T-cell (primary cell): Measurements from ENCODE around the gene CHD9NB. TPM values are rescaled to one million over a fixed set of nuclear protein-coding genes. Genes with fewer than 3 reads are reported as not detected.

Experiments
- ATAC-seq, 4 experiments: fragments of 200-7000 bp in 3 of 4; fragments of 150-1000 bp in 1 of 4; cut with Tn5 transposase; replicated peaks in 1 of 4; 1 replicate in 3 of 4; 2 replicates in 1 of 4; pipeline ENCODE4 v1.10.0; 2021; ENCODE audit warnings: moderate library complexity in 3 of 4, mild to moderate bottlenecking in 2 of 4, moderate number of reproducible peaks in 1 of 4
- CTCF ChIA-PET, 2 donors: fragments of 300-600 bp; sonication (Branson Sonifier 250); formaldehyde crosslinking; loops; one replicate each; lab custom pipeline; 2022; ENCODE audit warnings: antibody characterized with exemption in 2 of 2; lab: Charles Lee
- POLR2A ChIA-PET, 2 donors: fragments of 300-600 bp; sonication (Branson Sonifier 250); formaldehyde crosslinking; loops; one replicate each; lab custom pipeline; 2022; ENCODE audit warnings: antibody characterized with exemption in 2 of 2; lab: Charles Lee
- DNase-seq, 35 experiments: peaks; one replicate each; pipeline versions ENCODE4 v3.0.0 to v3.0.0-alpha.2; 2013 to 2023
- H3K27ac ChIP-seq: one replicate; pipeline ENCODE4 v1.5.1; 2013; ENCODE audit warnings: low read length
- H3K27me3 ChIP-seq, 2 experiments: replicated peaks in 1 of 2; 1 replicate in 1 of 2; 2 replicates in 1 of 2; pipeline versions ENCODE4 v1.6.1 to v1.7.0; 2013; ENCODE audit warnings: low read length in 1 of 2, mixed read lengths in 1 of 2; ENCODE audit not compliant: control insufficient read depth in 2 of 2, insufficient read depth in 2 of 2; ENCODE audit errors: extremely low read depth in 1 of 2
- H3K36me3 ChIP-seq, 2 donors: 1 replicate in 1 of 2; 2 replicates in 1 of 2; pipeline versions ENCODE4 v1.6.1 to v1.7.0; 2013; ENCODE audit warnings: low read length in 1 of 2; ENCODE audit not compliant: control insufficient read depth in 2 of 2, insufficient read depth in 1 of 2; ENCODE audit errors: extremely low read depth in 1 of 2
- H3K4me1 ChIP-seq, 2 experiments: 1 replicate in 1 of 2; 2 replicates in 1 of 2; pipeline versions ENCODE4 v1.6.1 to v1.7.0; 2013; ENCODE audit warnings: low read length in 2 of 2, mixed read lengths in 1 of 2; ENCODE audit not compliant: insufficient read depth in 2 of 2, control insufficient read depth in 1 of 2; ENCODE audit errors: extremely low read depth in 1 of 2
- H3K4me3 ChIP-seq, 2 donors: 1 replicate in 1 of 2; 2 replicates in 1 of 2; pipeline versions ENCODE4 v1.5.1 to v1.7.0; 2013; ENCODE audit warnings: mild to moderate bottlenecking in 2 of 2, low read length in 1 of 2, moderate library complexity in 1 of 2; ENCODE audit not compliant: control insufficient read depth in 1 of 2; ENCODE audit errors: extremely low read depth in 1 of 2
- H3K9me3 ChIP-seq: 2 replicates; pipeline ENCODE4 v1.7.0; 2013
- H3K27ac Mint-ChIP-seq, 2 donors: one replicate each; pipeline ENCODE4 v1.8.0; 2020 to 2021; ENCODE audit warnings: mild to moderate bottlenecking in 2 of 2, mixed read lengths in 2 of 2
- H3K27me3 Mint-ChIP-seq, 2 donors: one replicate each; pipeline ENCODE4 v1.8.0; 2021 to 2022; ENCODE audit warnings: mixed read lengths in 2 of 2
- H3K36me3 Mint-ChIP-seq: one replicate; pipeline ENCODE4 v1.8.0; 2021; ENCODE audit warnings: mixed read lengths
- H3K4me1 Mint-ChIP-seq, 3 donors: one replicate each; pipeline ENCODE4 v1.8.0; 2020 to 2022; ENCODE audit warnings: mixed read lengths in 3 of 3, mild to moderate bottlenecking in 1 of 3
- H3K4me3 Mint-ChIP-seq, 3 donors: one replicate each; pipeline ENCODE4 v1.8.0; 2020 to 2022; ENCODE audit warnings: mild to moderate bottlenecking in 3 of 3, mixed read lengths in 3 of 3, moderate library complexity in 3 of 3
- H3K9me3 Mint-ChIP-seq, 3 donors: one replicate each; pipeline ENCODE4 v1.8.0; 2020 to 2022; ENCODE audit warnings: mixed read lengths in 3 of 3
- WGBS: methylation state at CpG from one replicate; pipeline ENCODE4 v1.1.5; 2013; ENCODE audit warnings: missing lambda C conversion rate; ENCODE audit not compliant: insufficient coverage; 5-methylcytosine and 5-hydroxymethylcytosine counted together
- total RNA-seq, 35 experiments: library from RNA in 6 of 35; stranded (reverse) in 6 of 35; fragments of 120-200 nt in 1 of 35; gene quantifications; one replicate each; pipeline versions ENCODE4 v1.2.1 to v1.2.4 and lab custom pipeline; 2013 to 2026

The CHD9NB gene
- total RNA-seq, 5 donors from 2014 or later (not counting 1 experiment from before 2014, with no cell fraction given) = not detected

GRCh38 chr16:53061701-53062159 lies 9.0 kb upstream of the CHD9NB start:
- H3K36me3 ChIP-seq = no peaks in the 10 kb centered on the region
- ATAC-seq = peak; percentile 23 to 66 (median 60)
- H3K27ac ChIP-seq = peak overlapping the region; percentile 1
- no peaks in the 10 kb centered on the region for H3K9me3 Mint-ChIP-seq
- CTCF ChIA-PET = interaction anchor here (0.5 to 1.0 kb wide), 2 partner anchors 34 to 99 kb away, joined by 3 read pairs; no protein-coding TSS in a partner anchor
- peaks cover 27 to 42% (median 30%) of the 10 kb centered on the region in 3 donors for H3K4me1 Mint-ChIP-seq
- no peaks in the 10 kb centered on the region for H3K27me3 ChIP-seq
- peak in 7 of 35 experiments; percentile 1 to 45 (median 7) for DNase-seq
- no peaks in the 10 kb centered on the region for H3K36me3 Mint-ChIP-seq
- WGBS = 9% methylated on average over 3 of the region's 3 CpGs
- H3K4me3 ChIP-seq = no peak overlapping the region
- no peaks in the 10 kb centered on the region for H3K27me3 Mint-ChIP-seq
- no peak overlapping the region for H3K4me3 Mint-ChIP-seq
- peak overlapping the region; percentile 50 to 63 for H3K27ac Mint-ChIP-seq
- no peaks in the 10 kb centered on the region for H3K9me3 ChIP-seq
- H3K4me1 ChIP-seq = peaks cover 5 to 28% of the 10 kb centered on the region in 2 experiments
- POLR2A ChIA-PET = no interaction called here

- H3K9me3 Mint-ChIP-seq = no peaks in the 10 kb centered on the region
- no peak for ATAC-seq
- Histone ChIP-seq H3K9me3 (no peaks in the 10 kb centered on the region), H3K27me3 (no peaks in the 10 kb centered on the region), H3K4me3 (no peak overlapping the region), H3K4me1 (peaks cover 5 to 30% of the 10 kb centered on the region in 2 experiments), H3K27ac (peak overlapping the region; percentile 1), H3K36me3 (no peaks in the 10 kb centered on the region)
- H3K27me3 Mint-ChIP-seq = no peaks in the 10 kb centered on the region
- POLR2A ChIA-PET = interaction anchor here in 1 of 2 donors (0.6 kb wide), 1 partner anchor 189 kb away, joined by 6 read pairs; no protein-coding TSS in a partner anchor
- CTCF ChIA-PET = interaction anchor here (0.5 to 1.0 kb wide), 3 partner anchors 9 to 99 kb away, joined by 3 read pairs; no protein-coding TSS in a partner anchor
- peaks cover 28 to 45% (median 31%) of the 10 kb centered on the region in 3 donors for H3K4me1 Mint-ChIP-seq
- DNase-seq = no peak
- no peak overlapping the region for H3K4me3 Mint-ChIP-seq
- 60% methylated on average over 1 of the region's 5 CpGs for WGBS
- peak overlapping the region in 1 of 2 donors; percentile 63 for H3K27ac Mint-ChIP-seq
- no peaks in the 10 kb centered on the region for H3K36me3 Mint-ChIP-seq
Observed at GRCh38 chr16:53061256-53061655, 8.6 kb upstream of the CHD9NB start.

DNA sequence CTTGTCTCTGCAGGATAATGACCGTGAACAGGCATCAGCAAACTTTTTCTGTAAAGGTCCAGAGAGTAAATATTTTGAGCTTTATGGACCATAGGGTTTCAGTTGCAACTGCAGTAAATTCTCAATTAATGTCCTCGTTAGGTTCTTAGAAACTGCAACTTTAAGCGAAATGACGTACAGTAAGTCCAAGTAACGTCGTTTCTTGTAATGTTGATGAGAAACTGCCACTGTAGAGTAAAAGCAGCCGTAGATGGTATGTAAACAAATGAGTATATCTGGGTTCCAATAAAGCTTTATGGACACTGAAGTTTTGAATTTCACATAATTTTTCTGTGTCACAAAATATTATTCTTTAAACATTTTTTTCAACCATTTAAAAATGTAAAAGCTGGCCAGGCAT lies 7.0 kb upstream of the CHD9NB start:
- H3K27me3 Mint-ChIP-seq = no peaks in the 10 kb centered on the region

DNA sequence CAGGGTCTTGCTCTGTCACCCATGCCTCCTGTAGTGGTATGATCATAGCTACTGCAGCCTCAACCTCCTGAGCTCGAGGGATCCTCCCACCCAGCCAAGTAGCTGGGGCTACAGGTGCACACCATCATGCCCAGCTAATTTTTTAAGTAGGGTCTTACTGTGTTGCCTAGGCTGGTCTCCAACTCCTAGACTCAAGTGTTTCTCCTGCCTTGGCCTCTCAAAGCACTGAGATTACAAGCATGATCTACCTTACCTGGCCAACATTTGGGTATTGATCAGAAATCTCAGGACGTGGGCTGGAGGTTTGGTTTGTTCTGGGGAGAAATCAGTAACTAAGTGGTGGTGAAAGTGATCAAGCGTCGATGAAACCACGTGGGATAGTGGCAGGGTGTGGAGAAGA lies 6.2 kb upstream of the CHD9NB start:
- H3K4me3 ChIP-seq = no peak overlapping the region
- 67% methylated on average over 1 of the region's 5 CpGs for WGBS
- peaks cover 7 to 36% of the 10 kb centered on the region in 2 experiments for H3K4me1 ChIP-seq
- POLR2A ChIA-PET = no interaction called here
- CTCF ChIA-PET = no interaction called here
- Mint-ChIP-seq H3K27me3 (no peaks in the 10 kb centered on the region), H3K4me3 (no peak overlapping the region), H3K4me1 (peaks cover 29 to 39% (median 33%) of the 10 kb centered on the region in 3 donors), H3K27ac (peak overlapping the region in 1 of 2 donors; percentile 40), H3K9me3 (no peaks in the 10 kb centered on the region), H3K36me3 (no peaks in the 10 kb centered on the region)
- DNase-seq (no peak), ATAC-seq (no peak)
- no peaks in the 10 kb centered on the region for H3K9me3 ChIP-seq
- H3K36me3 ChIP-seq = no peaks in the 10 kb centered on the region
- no peak overlapping the region for H3K27ac ChIP-seq
- peaks cover 0 to 7% of the 10 kb centered on the region in 2 experiments for H3K27me3 ChIP-seq

More for the DNA sequence above, 7.0 kb upstream of the CHD9NB start:
- Histone ChIP-seq H3K4me3 (no peak overlapping the region), H3K36me3 (no peaks in the 10 kb centered on the region), H3K27me3 (no peaks in the 10 kb centered on the region), H3K9me3 (no peaks in the 10 kb centered on the region), H3K4me1 (peaks cover 7 to 34% of the 10 kb centered on the region in 2 experiments), H3K27ac (no peak overlapping the region)
- POLR2A ChIA-PET = no interaction called here
- peaks cover 25 to 39% (median 27%) of the 10 kb centered on the region in 3 donors for H3K4me1 Mint-ChIP-seq
- DNase-seq (no peak), ATAC-seq (no peak)
- WGBS = 98% methylated on average over 6 of the region's 7 CpGs
- no peaks in the 10 kb centered on the region for H3K9me3 Mint-ChIP-seq
- H3K36me3 Mint-ChIP-seq = no peaks in the 10 kb centered on the region
- CTCF ChIA-PET = interaction anchor here in 1 of 2 donors (1.3 kb wide), 1 partner anchor 98 kb away, joined by 4 read pairs; no protein-coding TSS in a partner anchor
- no peak overlapping the region for H3K4me3 Mint-ChIP-seq
- no peak overlapping the region for H3K27ac Mint-ChIP-seq

DNA sequence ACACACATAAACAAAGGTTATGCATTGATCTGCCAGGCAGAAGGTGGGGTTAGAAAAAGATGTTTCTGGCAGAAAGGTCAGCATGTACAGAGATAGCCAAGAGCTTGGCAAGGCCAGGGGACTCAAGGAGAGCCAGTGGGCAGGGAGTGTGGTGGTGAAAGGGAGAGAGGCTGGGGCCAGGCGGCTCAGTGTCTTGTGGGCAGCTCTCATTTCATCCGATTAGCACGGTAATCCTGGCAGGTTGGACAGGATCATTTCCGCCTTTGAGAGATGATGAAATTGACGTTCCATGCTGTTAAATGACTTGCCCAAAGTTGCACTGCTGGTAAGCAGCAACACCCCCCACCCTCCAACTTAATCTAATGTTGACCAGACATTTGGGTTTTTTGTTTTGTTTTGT lies 5.7 kb upstream of the CHD9NB start:
- peaks cover 0 to 7% of the 10 kb centered on the region in 2 experiments for H3K27me3 ChIP-seq
- H3K36me3 ChIP-seq = no peaks in the 10 kb centered on the region
- Mint-ChIP-seq H3K27ac (peak overlapping the region in 1 of 2 donors; percentile 23), H3K4me1 (peaks cover 29 to 39% (median 33%) of the 10 kb centered on the region in 3 donors), H3K4me3 (no peak overlapping the region), H3K36me3 (no peaks in the 10 kb centered on the region), H3K27me3 (no peaks in the 10 kb centered on the region), H3K9me3 (no peaks in the 10 kb centered on the region)
- ChIA-PET POLR2A (no interaction called here), CTCF (interaction anchor here in 1 of 2 donors (0.7 kb wide), 1 partner anchor 42 kb away, joined by 5 read pairs; no protein-coding TSS in a partner anchor)
- H3K4me3 ChIP-seq = no peak overlapping the region
- WGBS = 100% methylated on average over 2 of the region's 5 CpGs
- no peak for DNase-seq
- ATAC-seq = no peak
- H3K27ac ChIP-seq = no peak overlapping the region
- H3K9me3 ChIP-seq = no peaks in the 10 kb centered on the region
- peaks cover 7 to 36% of the 10 kb centered on the region in 2 experiments for H3K4me1 ChIP-seq

DNA sequence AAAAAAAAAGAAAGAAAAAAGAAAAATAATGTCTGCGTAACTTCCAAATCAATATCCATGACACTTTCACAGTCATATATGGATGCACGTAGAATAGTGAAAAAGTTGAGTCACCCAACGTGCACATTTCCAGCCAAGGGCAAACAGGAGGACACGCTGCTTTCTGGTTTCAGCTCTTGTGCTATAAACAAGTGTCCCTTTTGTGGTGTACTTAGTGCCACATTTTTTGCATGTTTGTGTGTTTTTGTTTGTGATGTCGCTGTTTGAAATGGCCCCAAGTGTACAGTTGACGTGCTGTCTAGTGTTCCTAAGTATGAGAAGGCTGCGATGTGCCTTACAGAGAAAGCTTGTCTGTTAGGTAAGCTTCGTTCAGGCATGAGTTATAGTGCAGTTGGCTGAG lies 5.0 kb upstream of the CHD9NB start:
- no peak overlapping the region for H3K27ac ChIP-seq
- no peak overlapping the region for H3K4me3 Mint-ChIP-seq
- WGBS = 90% methylated on average over 4 of the region's 8 CpGs
- no peaks in the 10 kb centered on the region for H3K9me3 Mint-ChIP-seq
- no peak for DNase-seq
- H3K27ac Mint-ChIP-seq = no peak overlapping the region
- no peaks in the 10 kb centered on the region for H3K36me3 ChIP-seq
- H3K4me1 Mint-ChIP-seq = peaks cover 29 to 39% (median 33%) of the 10 kb centered on the region in 3 donors
- no peak overlapping the region for H3K4me3 ChIP-seq
- ATAC-seq = no peak
- H3K36me3 Mint-ChIP-seq = no peaks in the 10 kb centered on the region
- no peaks in the 10 kb centered on the region for H3K9me3 ChIP-seq
- H3K27me3 ChIP-seq = peaks cover 0 to 11% of the 10 kb centered on the region in 2 experiments
- H3K4me1 ChIP-seq = peaks cover 7 to 36% of the 10 kb centered on the region in 2 experiments
- H3K27me3 Mint-ChIP-seq = peaks cover 0 to 5% of the 10 kb centered on the region in 2 donors
- ChIA-PET POLR2A (interaction anchor here in 1 of 2 donors (1.0 kb wide), 1 partner anchor 83 kb away, joined by 4 read pairs; no protein-coding TSS in a partner anchor), CTCF (interaction anchor here in 1 of 2 donors (0.7 kb wide), 1 partner anchor 43 kb away, joined by 5 read pairs; no protein-coding TSS in a partner anchor)
